Cerebellar nuclear complex (tissue), 1 donor: ENCODE data around the gene RPL36A.
A peak's percentile ranks its signal among the peaks of the same experiment; 100 is the strongest.

Experiments used
- DNase-seq, 2 experiments: peaks; one replicate each; lab custom pipeline; 2025; lab: John Stamatoyannopoulos, UW

Gene RPL36A

GRCh38 chrX:101390664-101391525 lies at the start of gene RPL36A:
Gene RPL36A, plus strand, starts transcription at chrX:101391011. Its CDS starts 33 bp downstream, at chrX:101391044.
- peak in 1 of 2 experiments; percentile 27 for DNase-seq

GRCh38 chrX:101347859-101348451 lies 42.9 kb upstream of the RPL36A start:
- DNase-seq, result no peak

- DNase-seq, result no peak
Observed at GRCh38 chrX:101348452-101349192, 42.2 kb upstream of the RPL36A start, which contains the start of gene TIMM8A. Gene TIMM8A, minus strand, starts transcription at chrX:101348742. Its CDS starts 78 bp downstream, at chrX:101348664.

GRCh38 chrX:101349193-101349562 lies 41.6 kb upstream of the RPL36A start:
- DNase-seq, result no peak

- no peak for DNase-seq
Observed at GRCh38 chrX:101357166-101357795, 33.5 kb upstream of the RPL36A start.

GRCh38 chrX:101359966-101360365 lies 30.8 kb upstream of the RPL36A start:
- no peak for DNase-seq

- DNase-seq, result no peak
Observed at GRCh38 chrX:101360390-101360789, 30.4 kb upstream of the RPL36A start.

GRCh38 chrX:101362116-101362515 lies 28.7 kb upstream of the RPL36A start:
- DNase-seq, result no peak

GRCh38 chrX:101362757-101363156 lies 28.1 kb upstream of the RPL36A start:
- DNase-seq, result no peak

- no peak for DNase-seq
Observed at GRCh38 chrX:101365301-101365795, 25.5 kb upstream of the RPL36A start.

- DNase-seq, result no peak
Observed at GRCh38 chrX:101368800-101369199, 22.0 kb upstream of the RPL36A start.

GRCh38 chrX:101369687-101370086 lies 21.1 kb upstream of the RPL36A start:
- DNase-seq, result no peak

- no peak for DNase-seq
Observed at GRCh38 chrX:101370888-101371504, 19.8 kb upstream of the RPL36A start.

- no peak for DNase-seq
Observed at GRCh38 chrX:101377547-101377946, 13.3 kb upstream of the RPL36A start.

- DNase-seq, result no peak
Observed at GRCh38 chrX:101383679-101384205, 7.1 kb upstream of the RPL36A start.

GRCh38 chrX:101385026-101385684 lies 5.7 kb upstream of the RPL36A start:
- DNase-seq, result no peak

GRCh38 chrX:101385795-101386541 lies 4.8 kb upstream of the RPL36A start, which contains the start of gene BTK:
Gene BTK, minus strand, starts transcription at chrX:101386191. Its CDS starts 10,907 bp downstream, at chrX:101375284.
- DNase-seq, result no peak

GRCh38 chrX:101386542-101386885 lies 4.3 kb upstream of the RPL36A start:
- no peak for DNase-seq

- DNase-seq, result no peak
Observed at GRCh38 chrX:101388604-101389003, 2.2 kb upstream of the RPL36A start.

- no peak for DNase-seq
Observed at GRCh38 chrX:101391831-101392230, 1.0 kb downstream of the RPL36A start.
